ENCODE measurements around the gene EPB41L2.

EPB41L2 gene

GRCh38 chr6:130843575-130844320 lies 219.3 kb downstream of the EPB41L2 start:
- DNase-seq: no peak

DNA sequence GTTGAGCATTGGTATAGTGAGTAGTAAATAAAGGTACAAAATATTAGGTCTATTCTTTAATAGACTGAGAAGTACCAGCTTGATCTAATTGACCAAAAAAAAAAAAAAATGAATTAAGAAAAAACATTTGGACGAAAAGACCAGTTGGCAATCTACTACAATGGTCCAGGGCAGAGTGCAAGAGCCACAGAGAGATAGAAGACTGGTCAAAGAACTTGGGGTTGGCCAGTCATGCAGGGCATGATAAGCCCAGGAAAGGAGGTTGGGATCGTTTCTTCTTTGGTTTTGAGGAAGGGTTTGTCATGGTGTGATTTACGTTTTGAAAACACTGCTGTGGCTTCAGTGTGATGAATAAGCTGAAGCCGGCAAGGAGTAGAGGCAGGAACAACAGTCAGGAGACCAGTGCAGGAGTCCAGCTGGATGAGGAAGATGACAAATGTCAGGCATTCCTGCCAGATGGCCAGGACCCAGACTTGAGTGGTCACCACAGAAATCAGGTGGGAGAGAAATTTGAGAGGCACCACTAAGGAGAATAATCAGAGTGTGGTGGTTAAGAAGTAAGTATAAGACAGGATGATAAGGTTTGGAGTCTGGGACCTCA lies 221.8 kb downstream of the EPB41L2 start:
- no peak for DNase-seq

DNA sequence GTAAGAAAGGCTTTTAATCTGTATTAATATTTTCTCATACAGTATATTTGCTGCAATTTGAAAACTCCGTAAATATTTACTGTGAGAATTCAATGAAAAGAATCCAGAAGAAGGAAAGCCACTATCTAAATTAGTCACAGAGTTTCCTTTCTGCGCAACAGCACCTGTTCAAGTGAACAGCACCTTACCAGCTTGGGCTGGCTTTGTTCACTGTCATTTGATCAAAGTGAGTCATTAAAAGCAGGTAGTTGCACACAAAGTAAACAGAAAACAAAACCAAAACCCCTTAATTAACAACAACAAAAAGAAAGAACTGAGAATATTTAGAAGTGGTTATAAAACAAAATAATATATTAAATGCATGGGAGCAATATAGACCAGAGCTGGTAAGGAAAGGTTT lies 223.0 kb downstream of the EPB41L2 start:
- DNase-seq: no peak

DNA sequence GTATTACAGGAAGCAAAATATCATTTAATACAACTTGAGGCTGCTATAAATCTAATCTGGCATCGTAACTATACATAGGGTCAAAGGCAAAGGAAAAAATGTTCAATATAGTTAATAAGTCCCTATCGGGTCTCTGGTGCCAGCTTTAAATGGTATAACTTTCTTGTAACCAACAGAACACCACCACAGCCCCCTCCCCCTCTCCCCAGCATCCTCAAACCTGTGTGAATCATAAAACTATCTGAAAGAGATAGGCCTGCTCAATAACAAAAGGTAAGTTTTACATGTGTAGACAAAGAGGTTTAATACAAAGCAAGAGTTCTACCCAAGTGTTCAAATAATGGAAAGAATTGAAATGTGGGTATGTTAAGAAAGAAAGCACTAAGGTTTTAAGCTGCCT lies 223.7 kb downstream of the EPB41L2 start:
- DNase-seq: no peak

DNA sequence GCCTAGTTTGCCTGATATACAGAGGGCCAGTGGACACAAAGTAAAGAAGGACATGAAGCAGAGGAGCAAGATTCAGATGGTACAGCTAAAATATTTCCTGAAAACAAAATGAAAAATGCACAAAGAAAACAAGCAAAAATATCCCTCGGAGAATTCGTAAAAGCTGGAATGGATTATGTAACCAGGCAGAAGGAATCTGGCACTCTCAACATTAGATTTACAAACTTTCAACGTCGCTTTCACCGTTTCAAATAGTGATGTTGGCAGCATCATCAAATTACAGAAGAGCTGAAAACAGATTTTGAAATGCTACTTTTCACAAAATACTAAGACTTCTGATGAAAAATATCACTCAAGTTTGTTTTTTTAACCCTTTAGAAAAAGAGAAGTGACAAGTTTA lies 224.1 kb downstream of the EPB41L2 start:
- DNase-seq: no peak

- DNase-seq: no peak
Observed at GRCh38 chr6:130838250-130838860, 224.7 kb downstream of the EPB41L2 start.

- DNase-seq: no peak
Observed at GRCh38 chr6:130837067-130837466, 226.0 kb downstream of the EPB41L2 start.

DNA sequence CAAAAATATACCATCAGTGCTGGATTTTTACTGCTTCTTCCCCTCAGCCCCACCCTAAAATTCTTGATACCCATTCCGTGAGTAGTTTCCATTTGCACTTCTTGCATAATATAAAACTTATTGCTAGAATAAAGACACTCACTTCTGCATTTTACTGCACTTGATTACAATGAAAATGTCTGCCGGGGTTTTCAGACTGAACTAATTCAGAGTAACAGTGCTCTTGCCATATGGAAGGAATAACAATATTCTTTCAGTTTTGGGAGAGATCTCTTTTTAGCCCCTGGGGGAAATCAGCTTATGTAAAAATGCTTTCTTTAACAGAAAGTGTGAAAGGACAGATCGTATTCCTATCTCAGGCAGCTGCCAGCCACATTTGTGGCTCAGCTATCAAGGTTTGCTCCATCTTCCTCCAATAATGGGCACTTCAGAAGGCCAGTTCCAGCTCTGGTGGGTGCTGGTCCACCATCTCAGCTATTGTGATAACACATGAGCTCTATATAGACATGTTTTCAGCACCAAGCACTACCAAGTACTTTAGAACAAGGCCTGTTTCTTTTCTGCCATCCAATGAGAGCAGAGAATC lies 226.9 kb downstream of the EPB41L2 start:
- DNase-seq: peak in 3 of 56 donors; percentile 1 to 9 (median 1)

DNA sequence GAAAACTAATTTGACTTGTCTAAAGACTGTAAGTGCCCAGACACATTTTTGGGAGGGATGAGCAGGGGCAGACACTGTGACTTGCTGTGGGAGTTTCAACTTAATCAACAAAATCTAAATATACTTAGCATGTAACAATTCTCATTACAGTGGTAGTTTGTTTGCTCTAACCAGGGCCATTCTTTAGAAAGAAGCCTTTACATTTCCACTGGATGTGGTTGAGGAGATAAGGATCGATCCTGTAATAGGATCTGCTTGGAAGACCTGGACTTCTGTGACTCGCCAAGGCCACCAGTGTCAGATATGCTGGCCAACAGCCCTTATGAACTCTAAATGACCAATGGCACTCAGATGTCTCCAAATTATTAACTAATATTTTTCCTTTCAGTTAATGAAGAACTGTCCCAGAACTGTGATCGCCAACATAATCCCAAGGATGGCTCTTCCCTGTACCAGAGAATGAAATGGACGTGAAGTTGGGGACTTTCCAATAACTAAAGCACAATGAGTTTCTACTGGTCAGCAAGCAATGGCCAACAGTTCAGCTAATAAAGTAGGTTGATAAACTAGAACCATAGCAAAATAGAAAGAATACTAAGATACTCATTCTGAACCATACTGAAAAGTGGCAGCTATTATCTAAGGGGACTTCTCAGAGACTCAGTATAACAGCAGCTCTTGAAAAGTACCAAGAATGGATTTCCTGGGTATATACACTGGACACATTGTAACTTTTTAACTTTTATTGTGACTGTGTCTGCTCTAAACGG lies 228.4 kb downstream of the EPB41L2 start:
- DNase-seq: no peak

GRCh38 chr6:130833569-130833968 lies 229.5 kb downstream of the EPB41L2 start:
- no peak for DNase-seq

GRCh38 chr6:130831607-130832006 lies 231.4 kb downstream of the EPB41L2 start:
- DNase-seq: no peak

GRCh38 chr6:130829333-130829910 lies 233.6 kb downstream of the EPB41L2 start:
- DNase-seq: no peak

- no peak for DNase-seq
Observed at GRCh38 chr6:130827247-130828149, 235.5 kb downstream of the EPB41L2 start, which contains the start of gene SMLR1. SMLR1 (plus strand) TSS chr6:130827406; CDS start chr6:130827414, 8 bp downstream.

GRCh38 chr6:130826442-130827246 lies 236.4 kb downstream of the EPB41L2 start:
- no peak for DNase-seq

DNA sequence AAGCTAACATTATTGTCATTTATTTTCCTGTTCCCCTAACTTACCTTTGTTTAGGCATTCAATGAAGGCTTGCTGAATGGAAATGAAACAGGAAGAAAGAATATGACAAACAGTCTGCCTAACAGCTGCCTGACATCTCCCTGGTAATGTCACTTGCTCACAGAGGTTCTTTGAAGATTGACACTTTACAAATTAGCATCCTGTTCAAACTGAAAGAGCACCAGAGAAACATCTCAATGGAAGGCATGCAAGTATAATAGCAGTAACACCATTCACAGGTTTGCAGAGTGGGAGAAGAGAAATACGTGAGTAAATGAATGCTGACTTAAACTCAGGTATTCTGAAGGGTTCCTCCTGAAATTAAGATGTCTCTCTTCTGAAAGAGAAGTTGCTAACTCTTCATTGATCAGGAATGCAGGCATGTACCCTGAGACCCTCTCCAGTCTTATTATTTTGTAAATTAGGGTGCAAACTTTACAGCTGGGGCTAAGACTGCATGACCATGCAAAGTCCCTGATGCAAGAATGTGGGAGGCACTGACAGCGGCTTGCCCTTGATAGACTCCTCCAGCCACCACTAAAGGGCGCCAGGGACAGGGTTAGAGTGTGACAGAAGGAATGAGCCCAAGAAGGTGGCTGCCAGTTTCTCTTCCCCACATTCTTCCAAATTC lies 237.1 kb downstream of the EPB41L2 start:
- no peak for DNase-seq

DNA sequence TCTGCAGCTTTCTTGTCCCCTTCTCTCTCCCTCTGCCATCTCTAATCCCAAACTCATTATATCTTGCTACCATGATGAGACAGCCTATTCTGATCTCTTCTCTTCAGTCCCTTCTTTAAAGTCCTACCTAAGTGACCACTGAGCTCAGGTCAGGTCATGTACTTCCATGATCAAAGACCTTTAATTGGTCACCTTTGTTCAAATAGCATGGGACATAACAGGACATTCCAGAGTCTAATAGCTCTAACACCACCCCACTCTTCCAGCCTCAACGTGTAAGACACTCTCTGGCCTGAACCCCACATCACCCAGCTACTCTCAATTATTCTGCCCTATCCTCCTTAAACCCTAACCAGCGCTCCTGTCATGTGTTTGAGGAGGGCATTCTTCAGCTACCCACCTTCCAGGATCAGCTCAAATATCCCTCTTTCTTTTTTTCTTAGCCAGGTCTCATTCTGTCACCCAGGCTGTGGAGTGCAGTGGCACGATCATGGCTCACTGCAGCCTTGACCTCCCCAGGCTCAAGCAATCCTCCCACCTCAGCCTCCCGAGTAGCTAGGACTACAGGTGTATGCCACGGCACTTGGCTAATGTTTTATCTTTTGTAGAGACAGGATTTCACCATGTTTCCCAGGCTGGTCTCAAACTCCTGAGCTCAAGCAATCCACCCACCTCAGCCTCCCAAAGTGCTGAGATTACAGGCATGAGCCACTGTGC lies 237.9 kb downstream of the EPB41L2 start:
- no peak for DNase-seq

- DNase-seq: no peak
Observed at GRCh38 chr6:130822736-130823135, 240.3 kb downstream of the EPB41L2 start.
